OCI-M1 (cell line): Measurements from ENCODE around the gene PRKD1.
"Not testable (repeated sequence)": the region's sequence is repeated elsewhere in the genome, so short reads cannot be mapped to it uniquely, and the experiment has no call there.

Source experiments
- DNase-seq: peaks from one replicate; lab custom pipeline; 2025; lab: John Stamatoyannopoulos, UW

PRKD1 gene

GRCh38 chr14:29798108-29798663, 129.5 kb downstream of the PRKD1 start:
- no peak for DNase-seq

GRCh38 chr14:29796853-29797252, 130.8 kb downstream of the PRKD1 start:
- no peak for DNase-seq

- no peak for DNase-seq
Observed at GRCh38 chr14:29789475-29789874, 138.2 kb downstream of the PRKD1 start.

- DNase-seq = peak; percentile 17
Observed at GRCh38 chr14:29788093-29788492, 139.6 kb downstream of the PRKD1 start.

GRCh38 chr14:29783556-29783955, 144.1 kb downstream of the PRKD1 start:
- DNase-seq = no peak

- no peak for DNase-seq
Observed at GRCh38 chr14:29782041-29782440, 145.6 kb downstream of the PRKD1 start.

- DNase-seq = not testable (repeated sequence)
Observed at GRCh38 chr14:29777142-29777541, 150.5 kb downstream of the PRKD1 start.

- DNase-seq = no peak
Observed at GRCh38 chr14:29773990-29774389, 153.7 kb downstream of the PRKD1 start.

- no peak for DNase-seq
Observed at GRCh38 chr14:29763342-29763858, 164.2 kb downstream of the PRKD1 start.

GRCh38 chr14:29759521-29760340, 167.9 kb downstream of the PRKD1 start:
- DNase-seq = no peak

GRCh38 chr14:29757711-29758233, 169.9 kb downstream of the PRKD1 start:
- DNase-seq = no peak

- DNase-seq = no peak
Observed at GRCh38 chr14:29757188-29757680, 170.4 kb downstream of the PRKD1 start.

- no peak for DNase-seq
Observed at GRCh38 chr14:29756019-29756385, 171.6 kb downstream of the PRKD1 start.

- no peak for DNase-seq
Observed at GRCh38 chr14:29755311-29756018, 172.2 kb downstream of the PRKD1 start.

- DNase-seq = no peak
Observed at GRCh38 chr14:29754134-29754533, 173.5 kb downstream of the PRKD1 start.

- DNase-seq = no peak
Observed at GRCh38 chr14:29752221-29752923, 175.3 kb downstream of the PRKD1 start.

- no peak for DNase-seq
Observed at GRCh38 chr14:29749829-29750228, 177.8 kb downstream of the PRKD1 start.

- DNase-seq = peak; percentile 22
Observed at GRCh38 chr14:29749327-29749726, 178.3 kb downstream of the PRKD1 start.

GRCh38 chr14:29745863-29746262, 181.8 kb downstream of the PRKD1 start:
- DNase-seq = no peak

GRCh38 chr14:29743531-29743930, 184.1 kb downstream of the PRKD1 start:
- no peak for DNase-seq

GRCh38 chr14:29741909-29742401, 185.7 kb downstream of the PRKD1 start:
- DNase-seq = no peak

GRCh38 chr14:29740491-29740890, 187.2 kb downstream of the PRKD1 start:
- no peak for DNase-seq
